Astrocyte of the spinal cord (primary cell): ENCODE data around the gene DUSP21.

ENCODE experiments used
- DNase-seq: peaks from one replicate; pipeline ENCODE4 v3.0.0; 2011; ENCODE audit warnings: low read depth, low spot score
- H3K4me3 ChIP-seq: 2 replicates; pipeline ENCODE4 v1.5.1; 2011; ENCODE audit warnings: low read depth, mild to moderate bottlenecking, low read length, moderate library complexity
- in situ Hi-C: cut with HindIII; loops from 2 replicates; pipeline ENCODE4 v1.10.0; 2017; ENCODE audit warnings: low sequenced_read_pairs
- TF ChIP-seq, protein P1 (sequence below): IDR thresholded peaks from 2 replicates; pipeline ENCODE4 v1.5.1; 2012; ENCODE audit warnings: low read depth, mild to moderate bottlenecking, low read length, inconsistent platforms

Gene DUSP21

DNA sequence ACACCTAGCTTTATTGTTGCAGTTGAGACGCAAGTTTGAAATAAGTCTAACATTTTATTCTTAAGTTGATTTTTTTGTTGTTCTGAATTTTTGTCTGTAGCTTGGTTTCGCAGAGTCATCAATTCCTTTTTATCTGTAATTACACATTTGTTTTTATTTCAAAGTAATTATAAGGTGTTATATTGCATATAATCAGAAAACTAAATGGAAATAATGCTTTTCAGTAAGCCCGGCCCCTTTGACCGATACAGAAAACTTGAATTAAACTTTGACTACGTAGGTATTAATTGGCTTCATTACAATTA, 31.3 kb downstream of the DUSP21 start:
- TF ChIP-seq, protein P1, sequence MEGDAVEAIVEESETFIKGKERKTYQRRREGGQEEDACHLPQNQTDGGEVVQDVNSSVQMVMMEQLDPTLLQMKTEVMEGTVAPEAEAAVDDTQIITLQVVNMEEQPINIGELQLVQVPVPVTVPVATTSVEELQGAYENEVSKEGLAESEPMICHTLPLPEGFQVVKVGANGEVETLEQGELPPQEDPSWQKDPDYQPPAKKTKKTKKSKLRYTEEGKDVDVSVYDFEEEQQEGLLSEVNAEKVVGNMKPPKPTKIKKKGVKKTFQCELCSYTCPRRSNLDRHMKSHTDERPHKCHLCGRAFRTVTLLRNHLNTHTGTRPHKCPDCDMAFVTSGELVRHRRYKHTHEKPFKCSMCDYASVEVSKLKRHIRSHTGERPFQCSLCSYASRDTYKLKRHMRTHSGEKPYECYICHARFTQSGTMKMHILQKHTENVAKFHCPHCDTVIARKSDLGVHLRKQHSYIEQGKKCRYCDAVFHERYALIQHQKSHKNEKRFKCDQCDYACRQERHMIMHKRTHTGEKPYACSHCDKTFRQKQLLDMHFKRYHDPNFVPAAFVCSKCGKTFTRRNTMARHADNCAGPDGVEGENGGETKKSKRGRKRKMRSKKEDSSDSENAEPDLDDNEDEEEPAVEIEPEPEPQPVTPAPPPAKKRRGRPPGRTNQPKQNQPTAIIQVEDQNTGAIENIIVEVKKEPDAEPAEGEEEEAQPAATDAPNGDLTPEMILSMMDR: no peak
- no peak for DNase-seq
- in situ Hi-C loops: no loop called here
- H3K4me3 ChIP-seq: peak overlapping the region; percentile 93

DNA sequence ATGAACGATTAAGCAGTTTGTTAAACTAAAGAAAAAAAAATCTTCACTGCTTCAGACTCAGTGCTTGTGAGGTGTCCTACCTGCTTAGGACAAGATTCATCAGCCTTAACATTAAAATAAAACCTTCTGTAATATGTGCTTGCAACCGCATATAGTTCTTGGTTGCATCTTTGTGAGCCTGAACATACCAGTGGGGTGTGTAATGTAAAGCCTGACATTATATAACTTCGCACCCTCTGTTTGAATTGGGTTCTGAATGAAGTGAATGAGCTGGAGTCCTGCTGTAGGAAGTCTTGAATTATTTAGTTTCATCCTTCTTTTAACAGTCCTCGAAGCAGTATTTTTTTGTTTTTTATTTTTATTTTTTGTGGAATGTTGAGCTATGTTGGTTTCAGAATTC, 32.3 kb downstream of the DUSP21 start:
- no peak for DNase-seq
- peak overlapping the region; percentile 12 for H3K4me3 ChIP-seq
- TF ChIP-seq, protein P1: no peak
- in situ Hi-C loops: no loop called here

DNA sequence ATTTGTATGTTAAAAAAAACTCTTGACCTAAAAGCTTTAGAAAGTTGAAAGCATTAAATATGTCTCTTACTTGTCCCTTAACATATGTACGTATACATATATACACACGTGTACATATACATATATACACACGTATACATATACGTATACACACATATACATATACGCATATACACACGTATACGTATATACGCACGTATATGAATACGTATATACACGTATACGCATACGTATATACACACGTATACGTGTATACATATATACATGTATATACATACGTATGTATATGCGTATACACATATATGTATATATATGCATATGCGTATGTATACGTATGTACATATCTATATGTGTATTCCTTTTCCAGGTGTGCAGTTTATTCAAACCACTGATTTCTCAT, 32.9 kb downstream of the DUSP21 start:
- H3K4me3 ChIP-seq: no peak overlapping the region
- TF ChIP-seq, protein P1: no peak
- DNase-seq: no peak
- in situ Hi-C loops: no loop called here

DNA sequence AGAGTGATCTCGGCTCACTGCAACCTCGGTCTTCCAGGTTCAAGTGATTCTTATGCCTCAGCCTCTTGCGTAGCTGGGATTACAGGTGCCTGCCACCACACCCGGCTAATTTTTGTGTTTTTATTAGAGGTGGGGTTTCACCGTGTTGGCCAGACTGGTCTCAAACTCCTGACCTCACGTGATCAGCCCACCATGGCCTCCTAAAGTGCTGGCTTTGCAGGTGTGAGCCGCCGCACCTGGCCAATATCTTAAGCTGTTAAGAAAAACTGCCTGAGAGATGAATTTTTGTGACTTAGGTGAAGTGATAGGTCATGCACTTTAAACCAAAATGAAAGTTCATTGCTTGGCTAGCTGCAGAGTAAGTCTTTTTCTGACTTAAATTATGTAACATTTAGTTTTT, 35.0 kb downstream of the DUSP21 start:
- H3K4me3 ChIP-seq: no peak overlapping the region
- in situ Hi-C loops: no loop called here
- no peak for DNase-seq
- TF ChIP-seq, protein P1: no peak

DNA sequence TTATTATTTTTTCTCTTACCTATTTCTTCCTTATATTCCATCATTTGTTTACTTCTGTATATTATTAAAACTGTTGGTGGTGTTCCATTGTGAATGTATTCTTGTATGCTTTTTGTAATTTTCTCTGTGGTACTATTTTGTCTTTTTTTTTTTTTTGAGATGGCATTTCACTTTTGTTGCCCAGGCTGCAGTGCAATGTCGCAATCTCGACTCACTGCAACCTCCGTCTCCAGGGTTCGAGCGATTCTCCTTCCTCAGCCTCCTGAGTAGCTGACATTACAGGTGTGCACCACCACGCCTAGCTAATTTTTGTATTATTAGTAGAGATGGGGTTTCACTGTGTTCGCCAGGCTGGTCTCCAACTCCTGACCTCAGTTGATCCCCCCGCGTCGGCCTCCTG, 37.7 kb downstream of the DUSP21 start:
- H3K4me3 ChIP-seq: no peak overlapping the region
- in situ Hi-C loops: no loop called here
- no peak for DNase-seq
- TF ChIP-seq, protein P1: no peak

DNA sequence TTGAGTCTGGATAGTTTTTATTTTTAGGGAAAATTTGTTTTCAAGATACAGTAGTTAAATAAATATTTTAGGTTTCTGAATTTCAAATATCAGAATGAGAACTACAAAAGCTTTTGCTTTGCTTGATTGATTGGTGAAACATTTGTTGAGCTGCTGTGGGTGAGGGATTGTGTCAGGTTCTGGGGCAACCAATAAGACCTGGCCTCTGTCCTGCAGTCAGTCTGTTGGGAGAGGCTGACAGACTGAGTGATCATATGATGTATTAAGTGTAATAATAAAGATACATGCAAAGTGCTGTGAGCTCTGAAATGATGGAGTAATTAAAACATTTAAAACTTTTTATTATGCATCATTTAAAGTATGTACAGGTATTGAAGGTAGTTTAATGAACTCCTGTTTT, 38.8 kb downstream of the DUSP21 start:
- no peak for DNase-seq
- H3K4me3 ChIP-seq: no peak overlapping the region
- TF ChIP-seq, protein P1: no peak
- in situ Hi-C loops: no loop called here

DNA sequence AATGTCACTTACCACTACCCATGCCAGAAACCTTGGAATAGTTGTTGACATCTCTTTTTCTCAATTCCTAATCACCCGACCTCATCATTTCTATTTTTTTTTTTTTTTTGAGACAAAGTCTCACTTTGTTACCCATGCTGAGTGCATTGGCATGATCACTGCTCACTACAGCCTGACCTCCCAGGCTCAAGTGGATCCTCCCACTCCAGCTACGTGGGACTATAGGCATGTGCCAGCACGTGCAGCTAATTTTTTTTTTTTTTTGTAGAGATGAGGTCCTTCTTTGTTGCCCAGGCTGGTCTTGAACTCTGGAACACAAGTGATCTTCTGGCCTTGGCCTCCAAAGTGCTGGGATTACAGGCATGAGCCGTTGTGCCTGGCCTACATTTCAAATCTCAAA, 41.1 kb downstream of the DUSP21 start:
- TF ChIP-seq, protein P1: no peak
- in situ Hi-C loops: no loop called here

More for the DNA sequence above, 41.1 kb downstream of the DUSP21 start:
- no peak overlapping the region for H3K4me3 ChIP-seq
- DNase-seq: no peak
